HG03520 (cell line): ENCODE data around the gene LIPC.

ENCODE experiments used
- ATAC-seq: cut with Tn5 transposase; IDR thresholded peaks from one replicate; pipeline ENCODE4 v1.9.1; 2021; ENCODE audit warnings: mild to moderate bottlenecking, moderate library complexity; ENCODE audit not compliant: unreplicated experiment

LIPC gene

GRCh38 chr15:58512522-58512921, 80.7 kb downstream of the LIPC start:
- no peak for ATAC-seq

GRCh38 chr15:58513008-58513407, 81.2 kb downstream of the LIPC start:
- ATAC-seq, result no peak

GRCh38 chr15:58513726-58514336, 82.0 kb downstream of the LIPC start:
- ATAC-seq, result no peak

- no peak for ATAC-seq
These were observed 84.0 kb downstream of the LIPC start for GRCh38 chr15:58515807-58516206.

GRCh38 chr15:58517252-58517681, 85.5 kb downstream of the LIPC start:
- no peak for ATAC-seq

- no peak for ATAC-seq
These were observed 86.1 kb downstream of the LIPC start for GRCh38 chr15:58517682-58518525.

GRCh38 chr15:58518626-58519025, 86.8 kb downstream of the LIPC start:
- no peak for ATAC-seq

- no peak for ATAC-seq
These were observed 87.7 kb downstream of the LIPC start for GRCh38 chr15:58519516-58519915.

- ATAC-seq, result no peak
These were observed 88.7 kb downstream of the LIPC start for GRCh38 chr15:58520464-58520863.

GRCh38 chr15:58520936-58521292, 89.1 kb downstream of the LIPC start:
- no peak for ATAC-seq

GRCh38 chr15:58521293-58521991, 89.7 kb downstream of the LIPC start:
- ATAC-seq, result no peak

- no peak for ATAC-seq
These were observed 90.6 kb downstream of the LIPC start for GRCh38 chr15:58522391-58522790.

GRCh38 chr15:58522865-58523264, 91.1 kb downstream of the LIPC start:
- no peak for ATAC-seq

GRCh38 chr15:58523634-58524033, 91.8 kb downstream of the LIPC start:
- ATAC-seq, result no peak

- no peak for ATAC-seq
These were observed 92.5 kb downstream of the LIPC start for GRCh38 chr15:58524247-58524646.

- ATAC-seq, result no peak
These were observed 94.2 kb downstream of the LIPC start for GRCh38 chr15:58525991-58526421.

- no peak for ATAC-seq
These were observed 94.9 kb downstream of the LIPC start for GRCh38 chr15:58526647-58527192.

GRCh38 chr15:58527573-58528187, 95.9 kb downstream of the LIPC start:
- no peak for ATAC-seq

GRCh38 chr15:58528188-58528870, 96.5 kb downstream of the LIPC start:
- ATAC-seq, result no peak

GRCh38 chr15:58529041-58529440, 97.2 kb downstream of the LIPC start:
- no peak for ATAC-seq
